ENCODE data around the gene GTPBP3. TPM values are rescaled to one million over a fixed set of nuclear protein-coding genes. Genes with fewer than 3 reads are reported as not detected.

Gene GTPBP3
- total and polyA plus RNA-seq, 2 of the 13 experiments (the other 11 are each of a cell fraction or from before 2014, with no cell fraction given) = 17.5 to 30.0 TPM

DNA sequence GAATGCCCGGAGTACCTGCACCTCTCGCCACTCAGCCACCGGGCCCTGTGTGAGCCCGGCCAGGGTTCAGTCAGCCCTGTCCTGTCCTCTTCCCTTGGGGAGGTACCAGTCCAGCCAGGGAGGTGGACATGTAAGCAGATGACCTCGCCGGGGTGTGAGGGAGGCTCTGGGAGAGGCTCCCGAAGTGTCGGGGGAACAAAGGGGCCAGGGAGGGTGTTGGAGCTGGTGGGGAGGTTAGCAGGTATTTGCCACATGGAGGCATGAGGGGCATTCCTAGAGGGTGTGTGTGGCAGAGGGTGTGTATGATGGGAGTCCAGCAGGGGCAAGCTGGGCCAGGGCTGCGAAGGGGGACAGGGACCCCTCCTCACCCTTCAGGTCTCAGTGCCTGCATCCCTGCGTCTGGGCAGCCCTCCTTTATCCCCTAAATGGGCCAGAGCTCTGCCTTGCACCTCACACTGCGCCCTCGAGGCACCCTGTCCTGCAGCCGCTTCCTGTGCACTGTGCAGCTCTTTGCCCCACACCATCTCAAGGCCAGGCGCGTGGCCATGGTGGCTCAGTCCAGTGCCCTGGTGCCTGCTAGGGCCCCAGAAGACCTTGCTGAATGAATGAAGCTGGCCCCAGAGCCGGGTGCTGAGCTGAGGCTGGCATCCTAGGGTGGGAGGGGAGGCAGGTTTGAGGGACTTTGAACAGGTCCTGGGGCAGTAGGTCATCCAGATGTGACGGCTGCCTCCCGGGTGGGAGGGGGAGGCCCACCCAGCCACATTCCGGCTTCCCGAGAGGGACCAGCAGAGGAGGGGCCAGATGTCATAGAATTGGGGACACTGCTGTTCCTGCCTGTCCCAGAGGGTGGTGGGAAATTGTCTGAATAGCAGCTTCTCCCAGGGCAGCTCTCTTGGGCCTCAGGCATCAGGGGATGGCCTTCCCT lies 24.9 kb upstream of the GTPBP3 start (continued):
- TF ChIP-seq, protein P1, sequence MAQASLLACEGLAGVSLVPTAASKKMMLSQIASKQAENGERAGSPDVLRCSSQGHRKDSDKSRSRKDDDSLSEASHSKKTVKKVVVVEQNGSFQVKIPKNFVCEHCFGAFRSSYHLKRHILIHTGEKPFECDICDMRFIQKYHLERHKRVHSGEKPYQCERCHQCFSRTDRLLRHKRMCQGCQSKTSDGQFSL (CRISPR knock-in tag; IDR thresholded peaks at IDR 0.05) = no peak
- TF ChIP-seq POLR2A (IDR thresholded peaks at IDR 0.05; ENCODE audit: insufficient read depth in 1 of 2, low read depth in 2 of 2, low read length in 2 of 2) (no peak), MIXL1 (CRISPR knock-in tag; IDR thresholded peaks at IDR 0.05) (no peak), ZNF367 (CRISPR knock-in tag; IDR thresholded peaks at IDR 0.05; ENCODE audit: borderline replicate concordance) (no peak)

DNA sequence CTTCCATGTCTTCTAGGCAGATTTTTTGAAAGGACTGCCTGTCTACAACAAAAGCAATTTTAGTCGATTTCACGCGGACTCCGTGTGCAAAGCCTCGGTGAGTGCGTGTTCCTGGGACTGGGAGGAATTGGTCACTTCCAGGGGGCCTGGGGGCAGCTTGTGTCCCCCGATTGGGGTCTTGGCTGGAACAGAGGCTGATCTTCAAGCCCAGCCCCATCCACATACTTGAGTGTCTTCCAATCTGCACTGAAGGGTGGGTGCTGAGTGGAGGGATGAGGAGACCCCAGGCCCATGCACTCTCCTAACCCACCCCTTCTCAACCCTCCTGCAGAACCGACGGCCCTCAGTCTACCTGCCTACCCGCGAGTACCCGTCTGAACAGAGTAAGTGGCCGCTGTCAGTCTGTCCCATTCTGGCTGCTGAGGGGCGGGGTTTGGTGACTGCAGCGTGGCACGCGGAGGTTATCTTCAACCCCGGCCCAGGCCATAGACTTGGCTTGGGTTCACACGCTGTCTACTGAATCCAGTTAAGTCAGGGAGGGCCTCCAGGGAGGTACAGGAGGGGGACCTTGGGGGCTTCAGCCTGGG lies 23.3 kb upstream of the GTPBP3 start:
- Histone ChIP-seq H3K9me3 (ENCODE audit: low read length) (no peaks in the 10 kb centered on the region), H3K36me3 (replicated peaks in 1 of 2; ENCODE audit: control insufficient read depth in 1 of 2, insufficient read depth in 2 of 2, low read length in 2 of 2) (peaks cover 14 to 23% of the 10 kb centered on the region in 2 experiments; a peak in 4 of 5 replicates), H3K4me3 (replicated peaks in 1 of 3; ENCODE audit: insufficient read depth in 1 of 3, low read depth in 2 of 3, low read length in 3 of 3) (no peak overlapping the region), H3K4me2 (ENCODE audit: low read depth, low read length) (no peak overlapping the region), H4K20me1 (ENCODE audit: insufficient read depth, low read length) (peaks cover 7% of the 10 kb centered on the region), H3K79me2 (ENCODE audit: insufficient read depth, low read length) (peaks cover 27% of the 10 kb centered on the region), H3K27ac (ENCODE audit: extremely low read length, insufficient read depth, low read length) (no peak overlapping the region), H3K9ac (ENCODE audit: insufficient read depth, low read depth, low read length) (no peak overlapping the region), H3K4me1 (ENCODE audit: insufficient read depth, low read length) (peaks cover 32% of the 10 kb centered on the region), H3K27me3 (ENCODE audit: control insufficient read depth in 1 of 2, insufficient read depth in 2 of 2, low read length in 2 of 2) (no peaks in the 10 kb centered on the region; a peak in 1 of 5 replicates), H2AFZ (ENCODE audit: low read length) (no peak overlapping the region)
- in situ Hi-C loops (cut with HindIII; ENCODE audit: extremely low pct_ligation_motif_present, low pct_unique_long_range_greater_than_20kb) (no loop called here), intact Hi-C loops (cut with micrococcal nuclease; ENCODE audit: unreplicated experiment) (no loop called here)
- WGBS (ENCODE audit: low lambda C conversion rate) = over 99% methylated on average over 18 of the region's 19 CpGs
- ATAC-seq (no peak), DNase-seq (ENCODE audit: low spot score) (no peak), FAIRE-seq (no peak)
- BruUV-seq (replicated peaks) = no TSS peak
- ChIA-PET POLR2A (interaction anchor here (1.6 kb wide), 1 partner anchor 19 kb away, joined by 4 read pairs; no protein-coding TSS in a partner anchor), CTCF (ENCODE audit: low intra/inter-chr PET ratio, low total read pairs) (no interaction called here)
- TF ChIP-seq ZNF260 (CRISPR knock-in tag; IDR thresholded peaks at IDR 0.05; ENCODE audit: borderline replicate concordance, low read depth) (no peak), ZNF510 (CRISPR knock-in tag; IDR thresholded peaks at IDR 0.05; ENCODE audit: low read depth) (no peak), MYNN (CRISPR knock-in tag; IDR thresholded peaks at IDR 0.05; ENCODE audit: low read depth) (no peak), SOX6 (IDR thresholded peaks at IDR 0.05) (no peak), SOX6 (CRISPR knock-in tag; IDR thresholded peaks at IDR 0.05) (no peak), RBM39 (IDR thresholded peaks at IDR 0.05; ENCODE audit: low read depth, low read length, poor library complexity, severe bottlenecking) (no peak), KDM4B (CRISPR knock-in tag; IDR thresholded peaks at IDR 0.05) (no peak), POGZ (CRISPR knock-in tag; IDR thresholded peaks at IDR 0.05) (no peak)
- TF ChIP-seq, protein P2, sequence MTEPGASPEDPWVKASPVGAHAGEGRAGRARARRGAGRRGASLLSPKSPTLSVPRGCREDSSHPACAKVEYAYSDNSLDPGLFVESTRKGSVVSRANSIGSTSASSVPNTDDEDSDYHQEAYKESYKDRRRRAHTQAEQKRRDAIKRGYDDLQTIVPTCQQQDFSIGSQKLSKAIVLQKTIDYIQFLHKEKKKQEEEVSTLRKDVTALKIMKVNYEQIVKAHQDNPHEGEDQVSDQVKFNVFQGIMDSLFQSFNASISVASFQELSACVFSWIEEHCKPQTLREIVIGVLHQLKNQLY (CRISPR knock-in tag; IDR thresholded peaks at IDR 0.05) = no peak
- TF ChIP-seq, protein P3, sequence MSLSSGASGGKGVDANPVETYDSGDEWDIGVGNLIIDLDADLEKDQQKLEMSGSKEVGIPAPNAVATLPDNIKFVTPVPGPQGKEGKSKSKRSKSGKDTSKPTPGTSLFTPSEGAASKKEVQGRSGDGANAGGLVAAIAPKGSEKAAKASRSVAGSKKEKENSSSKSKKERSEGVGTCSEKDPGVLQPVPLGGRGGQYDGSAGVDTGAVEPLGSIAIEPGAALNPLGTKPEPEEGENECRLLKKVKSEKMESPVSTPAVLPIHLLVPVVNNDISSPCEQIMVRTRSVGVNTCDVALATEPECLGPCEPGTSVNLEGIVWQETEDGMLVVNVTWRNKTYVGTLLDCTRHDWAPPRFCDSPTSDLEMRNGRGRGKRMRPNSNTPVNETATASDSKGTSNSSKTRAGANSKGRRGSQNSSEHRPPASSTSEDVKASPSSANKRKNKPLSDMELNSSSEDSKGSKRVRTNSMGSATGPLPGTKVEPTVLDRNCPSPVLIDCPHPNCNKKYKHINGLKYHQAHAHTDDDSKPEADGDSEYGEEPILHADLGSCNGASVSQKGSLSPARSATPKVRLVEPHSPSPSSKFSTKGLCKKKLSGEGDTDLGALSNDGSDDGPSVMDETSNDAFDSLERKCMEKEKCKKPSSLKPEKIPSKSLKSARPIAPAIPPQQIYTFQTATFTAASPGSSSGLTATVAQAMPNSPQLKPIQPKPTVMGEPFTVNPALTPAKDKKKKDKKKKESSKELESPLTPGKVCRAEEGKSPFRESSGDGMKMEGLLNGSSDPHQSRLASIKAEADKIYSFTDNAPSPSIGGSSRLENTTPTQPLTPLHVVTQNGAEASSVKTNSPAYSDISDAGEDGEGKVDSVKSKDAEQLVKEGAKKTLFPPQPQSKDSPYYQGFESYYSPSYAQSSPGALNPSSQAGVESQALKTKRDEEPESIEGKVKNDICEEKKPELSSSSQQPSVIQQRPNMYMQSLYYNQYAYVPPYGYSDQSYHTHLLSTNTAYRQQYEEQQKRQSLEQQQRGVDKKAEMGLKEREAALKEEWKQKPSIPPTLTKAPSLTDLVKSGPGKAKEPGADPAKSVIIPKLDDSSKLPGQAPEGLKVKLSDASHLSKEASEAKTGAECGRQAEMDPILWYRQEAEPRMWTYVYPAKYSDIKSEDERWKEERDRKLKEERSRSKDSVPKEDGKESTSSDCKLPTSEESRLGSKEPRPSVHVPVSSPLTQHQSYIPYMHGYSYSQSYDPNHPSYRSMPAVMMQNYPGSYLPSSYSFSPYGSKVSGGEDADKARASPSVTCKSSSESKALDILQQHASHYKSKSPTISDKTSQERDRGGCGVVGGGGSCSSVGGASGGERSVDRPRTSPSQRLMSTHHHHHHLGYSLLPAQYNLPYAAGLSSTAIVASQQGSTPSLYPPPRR (CRISPR knock-in tag; IDR thresholded peaks at IDR 0.05; ENCODE audit: borderline replicate concordance) = no peak
- TF ChIP-seq, protein P4, sequence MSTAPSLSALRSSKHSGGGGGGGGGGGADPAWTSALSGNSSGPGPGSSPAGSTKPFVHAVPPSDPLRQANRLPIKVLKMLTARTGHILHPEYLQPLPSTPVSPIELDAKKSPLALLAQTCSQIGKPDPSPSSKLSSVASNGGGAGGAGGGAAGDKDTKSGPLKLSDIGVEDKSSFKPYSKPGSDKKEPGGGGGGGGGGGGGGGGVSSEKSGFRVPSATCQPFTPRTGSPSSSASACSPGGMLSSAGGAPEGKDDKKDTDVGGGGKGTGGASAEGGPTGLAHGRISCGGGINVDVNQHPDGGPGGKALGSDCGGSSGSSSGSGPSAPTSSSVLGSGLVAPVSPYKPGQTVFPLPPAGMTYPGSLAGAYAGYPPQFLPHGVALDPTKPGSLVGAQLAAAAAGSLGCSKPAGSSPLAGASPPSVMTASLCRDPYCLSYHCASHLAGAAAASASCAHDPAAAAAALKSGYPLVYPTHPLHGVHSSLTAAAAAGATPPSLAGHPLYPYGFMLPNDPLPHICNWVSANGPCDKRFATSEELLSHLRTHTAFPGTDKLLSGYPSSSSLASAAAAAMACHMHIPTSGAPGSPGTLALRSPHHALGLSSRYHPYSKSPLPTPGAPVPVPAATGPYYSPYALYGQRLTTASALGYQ (CRISPR knock-in tag; IDR thresholded peaks at IDR 0.05) = no peak
